ENCODE measurements around the gene DYSF.

DYSF gene

GRCh38 chr2:71456617-71457016 lies 3.3 kb downstream of the DYSF start:
- no peak for DNase-seq (ENCODE audit: low read depth)

- no peak for DNase-seq (ENCODE audit: low read depth)
These were observed 4.0 kb downstream of the DYSF start for GRCh38 chr2:71457123-71457915.

GRCh38 chr2:71457923-71458322 lies 4.6 kb downstream of the DYSF start:
- DNase-seq (ENCODE audit: low read depth): no peak

- DNase-seq (ENCODE audit: low read depth): peak; percentile 63
These were observed 5.2 kb downstream of the DYSF start for GRCh38 chr2:71458413-71459083.

GRCh38 chr2:71459084-71459431 lies 5.7 kb downstream of the DYSF start:
- DNase-seq (ENCODE audit: low read depth): no peak

- no peak for DNase-seq (ENCODE audit: low read depth)
These were observed 6.7 kb downstream of the DYSF start for GRCh38 chr2:71460056-71460455.

GRCh38 chr2:71460595-71461303 lies 7.4 kb downstream of the DYSF start:
- no peak for DNase-seq (ENCODE audit: low read depth)

GRCh38 chr2:71461304-71461671 lies 7.9 kb downstream of the DYSF start:
- no peak for DNase-seq (ENCODE audit: low read depth)

- DNase-seq (ENCODE audit: low read depth): no peak
These were observed 8.8 kb downstream of the DYSF start for GRCh38 chr2:71462056-71462605.

- no peak for DNase-seq (ENCODE audit: low read depth)
These were observed 9.4 kb downstream of the DYSF start for GRCh38 chr2:71462641-71463341.

GRCh38 chr2:71463342-71463654 lies 9.9 kb downstream of the DYSF start:
- DNase-seq (ENCODE audit: low read depth): no peak

GRCh38 chr2:71464389-71464788 lies 11.0 kb downstream of the DYSF start:
- no peak for DNase-seq (ENCODE audit: low read depth)

GRCh38 chr2:71465356-71465755 lies 12.0 kb downstream of the DYSF start:
- no peak for DNase-seq (ENCODE audit: low read depth)

- no peak for DNase-seq (ENCODE audit: low read depth)
These were observed 12.6 kb downstream of the DYSF start for GRCh38 chr2:71465961-71466300.

- DNase-seq (ENCODE audit: low read depth): peak; percentile 28
These were observed 13.2 kb downstream of the DYSF start for GRCh38 chr2:71466301-71467179.

GRCh38 chr2:71467180-71467815 lies 13.9 kb downstream of the DYSF start:
- no peak for DNase-seq (ENCODE audit: low read depth)

- DNase-seq (ENCODE audit: low read depth): no peak
These were observed 15.1 kb downstream of the DYSF start for GRCh38 chr2:71468279-71469015.

GRCh38 chr2:71469403-71470398 lies 16.3 kb downstream of the DYSF start:
- no peak for DNase-seq (ENCODE audit: low read depth)

- DNase-seq (ENCODE audit: low read depth): peak; percentile 88
These were observed 17.9 kb downstream of the DYSF start for GRCh38 chr2:71471276-71471675.
